ENCODE measurements around the gene ZBTB45.

The ZBTB45 gene

DNA sequence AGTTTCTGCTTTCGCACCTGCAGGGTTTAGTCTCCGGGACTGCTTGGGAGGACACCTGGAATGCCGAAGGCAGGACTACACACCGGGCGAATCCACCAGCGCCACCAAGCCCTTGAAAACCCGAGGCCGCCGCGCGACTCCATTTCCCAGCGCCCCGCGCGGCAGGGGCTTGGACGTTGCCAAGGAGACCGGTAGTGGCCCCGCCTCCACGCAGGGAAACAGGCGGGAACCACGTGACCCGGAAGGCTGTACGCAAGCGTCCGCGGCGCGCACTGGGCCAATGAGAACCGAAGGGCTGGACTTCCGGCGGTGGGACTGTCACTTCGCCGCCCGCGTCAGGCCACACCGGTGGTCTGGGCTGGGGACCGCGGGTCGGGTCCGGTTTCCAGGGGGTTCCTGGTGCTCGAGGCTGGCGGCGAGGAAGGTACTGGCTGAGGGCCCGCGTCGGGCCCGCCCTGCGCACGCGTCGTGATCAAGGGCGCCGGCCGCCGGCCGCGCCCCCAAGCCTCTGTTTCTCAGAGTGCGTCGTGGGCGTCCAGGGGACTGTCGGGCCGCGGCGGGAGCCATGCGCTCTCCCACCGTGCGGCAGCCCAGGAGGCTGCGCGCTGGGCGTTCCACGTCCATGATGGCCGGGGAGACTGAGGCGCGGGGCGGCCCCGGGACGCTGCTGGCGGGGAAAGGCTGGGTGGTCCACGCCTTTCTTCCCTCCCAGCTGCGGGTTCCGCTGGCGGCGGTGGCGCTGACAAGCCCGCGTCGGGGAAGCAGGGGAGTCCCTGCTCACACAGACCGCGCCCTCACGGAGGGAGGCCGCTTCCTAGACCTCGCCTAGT lies 52.6 kb downstream of the ZBTB45 start, which contains the start of gene ZNF324:
Gene ZNF324 (plus strand): TSS at position 321 of the 830 bp plus-strand sequence. CDS start 2,106 bp downstream, outside the sequence.
- TF ChIP-seq, protein P1, sequence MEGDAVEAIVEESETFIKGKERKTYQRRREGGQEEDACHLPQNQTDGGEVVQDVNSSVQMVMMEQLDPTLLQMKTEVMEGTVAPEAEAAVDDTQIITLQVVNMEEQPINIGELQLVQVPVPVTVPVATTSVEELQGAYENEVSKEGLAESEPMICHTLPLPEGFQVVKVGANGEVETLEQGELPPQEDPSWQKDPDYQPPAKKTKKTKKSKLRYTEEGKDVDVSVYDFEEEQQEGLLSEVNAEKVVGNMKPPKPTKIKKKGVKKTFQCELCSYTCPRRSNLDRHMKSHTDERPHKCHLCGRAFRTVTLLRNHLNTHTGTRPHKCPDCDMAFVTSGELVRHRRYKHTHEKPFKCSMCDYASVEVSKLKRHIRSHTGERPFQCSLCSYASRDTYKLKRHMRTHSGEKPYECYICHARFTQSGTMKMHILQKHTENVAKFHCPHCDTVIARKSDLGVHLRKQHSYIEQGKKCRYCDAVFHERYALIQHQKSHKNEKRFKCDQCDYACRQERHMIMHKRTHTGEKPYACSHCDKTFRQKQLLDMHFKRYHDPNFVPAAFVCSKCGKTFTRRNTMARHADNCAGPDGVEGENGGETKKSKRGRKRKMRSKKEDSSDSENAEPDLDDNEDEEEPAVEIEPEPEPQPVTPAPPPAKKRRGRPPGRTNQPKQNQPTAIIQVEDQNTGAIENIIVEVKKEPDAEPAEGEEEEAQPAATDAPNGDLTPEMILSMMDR (IDR thresholded peaks at IDR 0.05) = no peak

DNA sequence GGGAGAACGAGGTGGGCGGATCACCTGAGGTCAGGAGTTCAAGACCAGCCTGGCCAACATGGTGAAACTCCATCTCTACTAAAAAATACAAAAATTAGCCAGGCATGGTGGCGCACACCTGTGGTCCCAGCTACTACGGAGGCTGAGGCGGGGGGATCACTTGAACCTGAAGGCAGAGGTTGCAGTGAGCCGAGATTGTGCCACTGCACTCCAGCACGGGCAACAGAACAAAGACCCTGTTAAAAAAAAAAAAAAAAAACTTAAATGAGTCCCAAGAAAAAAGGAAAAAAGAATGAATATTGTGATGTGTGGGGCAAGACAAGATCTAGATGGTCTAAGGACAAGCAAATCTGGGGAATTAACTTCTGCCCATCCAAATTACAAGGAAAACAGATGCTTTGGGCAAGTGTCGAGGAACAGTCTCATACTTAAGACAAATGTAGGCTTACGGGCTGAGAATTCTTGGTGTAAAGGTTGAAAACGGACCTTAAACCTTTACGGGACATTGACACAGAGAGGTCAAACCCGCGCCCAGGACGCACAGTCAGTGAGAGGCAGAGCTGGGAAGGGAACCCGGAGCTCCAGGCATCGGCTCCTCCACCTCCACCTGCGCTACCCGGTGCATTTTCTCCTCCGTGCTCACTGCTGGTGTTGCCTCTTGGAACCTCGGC lies 53.4 kb downstream of the ZBTB45 start:
- Histone ChIP-seq H3K27ac (no peak overlapping the region), H3K4me3 (peak overlapping the region; percentile 82)
- no peak for DNase-seq (ENCODE audit: low spot score)
- TF ChIP-seq, protein P1 (IDR thresholded peaks at IDR 0.05) = no peak

More for the DNA sequence above, 52.6 kb downstream of the ZBTB45 start, which contains the start of gene ZNF324:
- peak within 1 kb of the TSS; percentile 61 to 81 for H3K27ac ChIP-seq
- H3K4me3 ChIP-seq = peak within 1 kb of the TSS; percentile 82
- DNase-seq (ENCODE audit: low spot score) = peak; percentile 97
